ENCODE measurements around the gene DBH.

Gene DBH

GRCh38 chr9:133701981-133702797 is 66.0 kb downstream of the DBH start:
- DNase-seq (ENCODE audit: low spot score), result no peak

GRCh38 chr9:133702798-133703590 is 66.8 kb downstream of the DBH start:
- no peak for DNase-seq (ENCODE audit: low spot score)

GRCh38 chr9:133703591-133704399 is 67.6 kb downstream of the DBH start:
- DNase-seq (ENCODE audit: low spot score), result no peak

GRCh38 chr9:133704711-133705181 is 68.6 kb downstream of the DBH start:
- DNase-seq (ENCODE audit: low spot score), result no peak

- DNase-seq (ENCODE audit: low spot score), result no peak
Measured at GRCh38 chr9:133705576-133705975, 69.4 kb downstream of the DBH start.

GRCh38 chr9:133706307-133707050 is 70.3 kb downstream of the DBH start:
- DNase-seq (ENCODE audit: low spot score), result no peak

- DNase-seq (ENCODE audit: low spot score), result no peak
Measured at GRCh38 chr9:133707065-133707762, 71.1 kb downstream of the DBH start.

- no peak for DNase-seq (ENCODE audit: low spot score)
Measured at GRCh38 chr9:133707763-133708245, 71.6 kb downstream of the DBH start.

GRCh38 chr9:133708246-133709014 is 72.3 kb downstream of the DBH start:
- DNase-seq (ENCODE audit: low spot score), result no peak

Measured in hematopoietic multipotent progenitor cell treated with erythropoietin and hydrocortisone succinate and interleukin-3 and kit ligand, for 15 days (in vitro differentiated cells).